Stomach smooth muscle (tissue), 2 donors: Measurements from ENCODE around the gene LRIF1.
A peak's percentile ranks its signal among the peaks of the same experiment; 100 is the strongest.

Experiments
- H3K27ac ChIP-seq: one replicate; pipeline ENCODE4 v1.7.0; 2013; ENCODE audit warnings: mild to moderate bottlenecking, low read length, inconsistent platforms
- H3K27me3 ChIP-seq, 2 donors: one replicate each; pipeline ENCODE4 v1.7.0; 2013; ENCODE audit warnings: low read length in 2 of 2; ENCODE audit not compliant: insufficient read depth in 2 of 2, control insufficient read depth in 1 of 2
- H3K36me3 ChIP-seq, 2 donors: one replicate each; pipeline ENCODE4 v1.7.0; 2013; ENCODE audit warnings: low read length in 2 of 2; ENCODE audit not compliant: control insufficient read depth in 2 of 2, insufficient read depth in 2 of 2
- H3K4me1 ChIP-seq: one replicate; pipeline ENCODE4 v1.7.0; 2013; ENCODE audit warnings: low read length; ENCODE audit not compliant: control insufficient read depth, insufficient read depth
- H3K4me3 ChIP-seq, 2 donors: one replicate each; pipeline ENCODE4 v1.7.0; 2013; ENCODE audit warnings: low read length in 2 of 2
- H3K9ac ChIP-seq, 2 donors: one replicate each; pipeline ENCODE4 v1.7.0; 2013; ENCODE audit warnings: low read length in 2 of 2, mild to moderate bottlenecking in 1 of 2
- H3K9me3 ChIP-seq, 2 donors: one replicate each; pipeline ENCODE4 v1.7.0; 2013; ENCODE audit warnings: low read length in 2 of 2; ENCODE audit not compliant: control insufficient read depth in 2 of 2
- donor health status: healthy.
- donor health status: Pancreatic carcinoma.

LRIF1 gene

DNA sequence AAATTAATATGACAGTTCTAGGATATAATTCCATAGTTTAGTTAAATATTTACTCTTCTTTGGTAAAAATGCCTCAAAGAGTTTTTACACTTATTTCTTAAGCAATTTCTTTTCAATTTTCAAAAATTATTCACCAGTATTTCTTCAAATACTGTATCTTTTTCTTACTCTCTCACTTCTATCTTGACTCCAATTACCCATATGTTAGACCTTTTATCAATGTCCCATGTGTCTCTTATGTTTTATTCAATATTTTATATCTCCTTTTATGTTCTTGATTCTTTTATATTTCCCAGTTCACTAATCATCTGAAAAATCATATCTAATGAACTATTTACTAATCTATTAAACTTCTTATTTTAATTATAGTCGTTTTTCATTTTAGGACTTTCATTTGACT, 11.5 kb upstream of the LRIF1 start:
- no peak overlapping the region for H3K27ac ChIP-seq

DNA sequence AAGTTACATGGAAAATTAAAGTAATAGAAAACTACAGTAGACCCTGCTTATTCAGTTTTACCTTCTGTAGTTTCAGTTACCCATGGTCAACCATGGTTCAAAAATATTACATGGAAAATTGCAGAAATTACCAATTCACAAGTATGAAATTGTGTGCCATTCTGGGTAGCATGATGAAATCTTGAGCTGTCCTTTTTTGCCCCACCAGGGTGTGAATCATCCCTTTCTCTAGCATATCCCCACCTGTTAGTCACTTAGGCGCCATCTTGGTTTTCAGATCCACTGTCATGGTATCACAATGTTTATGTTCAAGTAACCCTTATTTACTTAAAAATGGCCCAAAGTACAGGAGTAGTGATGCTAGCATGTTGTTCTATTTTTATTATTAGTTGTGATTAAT, 3.5 kb upstream of the LRIF1 start:
- Histone ChIP-seq H3K4me1 (no peaks in the 10 kb centered on the region), H3K36me3 (no peaks in the 10 kb centered on the region), H3K4me3 (no peak overlapping the region), H3K9ac (no peak overlapping the region), H3K27ac (no peak overlapping the region), H3K9me3 (peaks cover 4 to 5% of the 10 kb centered on the region in 2 donors), H3K27me3 (no peaks in the 10 kb centered on the region)

More for the DNA sequence above, 11.5 kb upstream of the LRIF1 start:
- H3K4me3 ChIP-seq, result no peak overlapping the region
- no peaks in the 10 kb centered on the region for H3K9me3 ChIP-seq
- H3K36me3 ChIP-seq, result no peaks in the 10 kb centered on the region
- no peaks in the 10 kb centered on the region for H3K27me3 ChIP-seq
- no peak overlapping the region for H3K9ac ChIP-seq
- no peaks in the 10 kb centered on the region for H3K4me1 ChIP-seq

GRCh38 chr1:110964455-110964903, 757 bp upstream of the LRIF1 start:
- Histone ChIP-seq H3K27ac (peak overlapping the region; percentile 92), H3K4me1 (no peaks in the 10 kb centered on the region), H3K4me3 (peak overlapping the region; percentile 84 to 98), H3K36me3 (no peaks in the 10 kb centered on the region), H3K9ac (peak overlapping the region in 1 of 2 donors; percentile 43), H3K9me3 (peaks cover 4 to 5% of the 10 kb centered on the region in 2 donors), H3K27me3 (no peaks in the 10 kb centered on the region)

- peak overlapping the region; percentile 84 to 98 for H3K4me3 ChIP-seq
- no peaks in the 10 kb centered on the region for H3K4me1 ChIP-seq
- H3K9ac ChIP-seq, result peak overlapping the region; percentile 73 to 84
- H3K9me3 ChIP-seq, result peaks cover 4 to 5% of the 10 kb centered on the region in 2 donors
- H3K27me3 ChIP-seq, result no peaks in the 10 kb centered on the region
- H3K36me3 ChIP-seq, result no peaks in the 10 kb centered on the region
- H3K27ac ChIP-seq, result peak overlapping the region; percentile 92
Observed at GRCh38 chr1:110962892-110963690, 631 bp downstream of the LRIF1 start.

DNA sequence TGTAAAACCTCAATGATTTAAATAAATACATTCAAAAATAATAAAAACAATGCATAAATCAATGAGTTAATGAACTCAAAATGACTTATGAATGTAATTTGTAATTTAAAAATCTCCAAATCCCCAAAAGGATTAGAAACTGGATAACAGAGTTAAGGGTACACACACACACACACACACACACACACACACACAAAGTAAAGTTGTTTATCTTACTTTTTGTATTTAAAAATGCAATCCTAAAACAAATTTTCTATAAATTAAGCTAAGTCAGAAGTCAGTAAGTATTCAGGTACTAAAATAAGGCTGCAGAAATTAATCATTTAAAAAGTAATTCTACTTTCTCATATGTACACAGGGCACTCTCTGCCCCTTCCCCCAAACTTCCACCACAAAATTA, 1.8 kb downstream of the LRIF1 start:
- Histone ChIP-seq H3K9ac (no peak overlapping the region), H3K4me1 (no peaks in the 10 kb centered on the region), H3K27me3 (no peaks in the 10 kb centered on the region), H3K27ac (no peak overlapping the region), H3K36me3 (no peaks in the 10 kb centered on the region), H3K4me3 (no peak overlapping the region), H3K9me3 (peaks cover 3 to 8% of the 10 kb centered on the region in 2 donors)

- Histone ChIP-seq H3K27ac (no peak overlapping the region), H3K4me1 (no peaks in the 10 kb centered on the region), H3K4me3 (no peak overlapping the region), H3K9me3 (peaks cover 3 to 10% of the 10 kb centered on the region in 2 donors), H3K36me3 (no peaks in the 10 kb centered on the region), H3K9ac (no peak overlapping the region), H3K27me3 (no peaks in the 10 kb centered on the region)
Observed at GRCh38 chr1:110960777-110961420, 2.8 kb downstream of the LRIF1 start.

DNA sequence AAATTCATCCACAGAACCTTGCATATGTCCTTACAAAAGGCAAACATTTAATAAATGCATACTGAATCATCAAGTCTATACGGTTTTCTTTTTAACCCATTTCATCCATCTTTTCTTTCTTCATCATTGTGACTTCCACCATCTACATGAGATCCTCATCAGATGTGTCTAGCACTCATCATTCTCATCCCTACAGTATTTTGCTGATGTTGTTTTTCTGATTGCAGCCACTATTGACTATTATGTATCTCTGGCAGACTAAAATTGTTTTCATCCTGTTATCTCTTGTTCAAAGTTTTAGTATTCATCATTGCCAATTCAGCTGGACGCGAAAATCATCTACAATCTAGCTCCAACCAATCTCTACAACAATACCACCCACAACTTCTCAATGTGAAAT, 5.9 kb downstream of the LRIF1 start:
- Histone ChIP-seq H3K27me3 (no peaks in the 10 kb centered on the region), H3K9ac (no peak overlapping the region), H3K9me3 (peaks cover 0 to 5% of the 10 kb centered on the region in 2 donors), H3K27ac (no peak overlapping the region), H3K36me3 (no peaks in the 10 kb centered on the region), H3K4me1 (no peaks in the 10 kb centered on the region), H3K4me3 (no peak overlapping the region)

DNA sequence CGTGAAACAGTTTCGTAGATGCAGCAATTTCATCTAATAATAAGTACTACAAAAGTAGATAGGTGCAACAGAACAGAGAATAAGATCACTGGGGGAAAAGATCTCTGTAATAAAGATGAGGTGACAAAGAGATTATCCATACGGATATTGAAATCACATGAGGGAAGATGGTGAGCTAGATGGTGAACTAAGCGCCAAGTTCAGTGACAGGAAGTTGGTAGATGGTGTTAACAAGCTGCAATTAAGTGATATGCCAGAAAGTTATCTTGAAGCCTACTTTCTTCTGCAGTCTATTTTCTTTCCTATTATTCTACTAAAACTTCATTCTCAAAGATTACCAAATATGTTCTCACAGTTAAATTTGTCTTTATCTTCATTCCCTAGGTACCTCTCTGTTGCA, 7.1 kb downstream of the LRIF1 start:
- no peaks in the 10 kb centered on the region for H3K27me3 ChIP-seq
- H3K4me1 ChIP-seq, result no peaks in the 10 kb centered on the region
- peaks cover 7 to 8% of the 10 kb centered on the region in 2 donors for H3K36me3 ChIP-seq
- no peak overlapping the region for H3K9ac ChIP-seq
- H3K9me3 ChIP-seq, result peaks cover 0 to 5% of the 10 kb centered on the region in 2 donors
- no peak overlapping the region for H3K4me3 ChIP-seq
- no peak overlapping the region for H3K27ac ChIP-seq

- Histone ChIP-seq H3K36me3 (peaks cover 7 to 14% of the 10 kb centered on the region in 2 donors), H3K4me1 (no peaks in the 10 kb centered on the region), H3K9ac (no peak overlapping the region), H3K9me3 (peaks cover 0 to 8% of the 10 kb centered on the region in 2 donors), H3K27me3 (no peaks in the 10 kb centered on the region), H3K4me3 (no peak overlapping the region), H3K27ac (no peak overlapping the region)
Observed at GRCh38 chr1:110953031-110953430, 10.7 kb downstream of the LRIF1 start.

DNA sequence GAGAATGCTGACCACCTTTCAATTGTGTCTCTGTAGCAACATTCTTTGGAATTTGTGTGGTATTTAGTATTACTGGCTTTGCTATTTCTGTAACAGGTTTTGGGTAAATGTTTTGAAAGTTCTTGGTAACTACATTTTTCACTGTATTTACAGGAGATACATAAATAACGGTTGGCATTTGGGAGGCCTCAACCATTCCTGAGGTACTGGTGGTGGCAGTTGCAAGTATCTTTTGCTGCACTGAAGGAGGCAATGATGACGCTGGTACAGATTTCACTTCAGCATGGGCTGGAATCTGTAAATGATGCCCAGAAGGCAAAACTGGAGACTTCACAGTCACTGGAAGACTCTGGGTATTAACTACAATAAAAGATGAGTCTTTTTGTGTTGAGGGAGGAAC, 11.7 kb downstream of the LRIF1 start:
- Histone ChIP-seq H3K27me3 (no peaks in the 10 kb centered on the region), H3K4me3 (no peak overlapping the region), H3K36me3 (peaks cover 7 to 17% of the 10 kb centered on the region in 2 donors), H3K4me1 (no peaks in the 10 kb centered on the region), H3K9me3 (peaks cover 0 to 5% of the 10 kb centered on the region in 2 donors), H3K27ac (no peak overlapping the region), H3K9ac (no peak overlapping the region)

GRCh38 chr1:110951161-110951560, 12.6 kb downstream of the LRIF1 start:
- Histone ChIP-seq H3K9ac (no peak overlapping the region), H3K36me3 (peaks cover 7 to 17% of the 10 kb centered on the region in 2 donors), H3K4me1 (no peaks in the 10 kb centered on the region), H3K27me3 (no peaks in the 10 kb centered on the region), H3K27ac (no peak overlapping the region), H3K9me3 (peaks cover 0 to 3% of the 10 kb centered on the region in 2 donors), H3K4me3 (no peak overlapping the region)
